GM18873 (cell line): ENCODE measurements around the gene PUS3.

ENCODE experiments used
- ATAC-seq: cut with Tn5 transposase; IDR thresholded peaks from one replicate; pipeline ENCODE4 v1.9.1; 2021; ENCODE audit warnings: mild to moderate bottlenecking, moderate library complexity, moderate number of reproducible peaks; ENCODE audit not compliant: unreplicated experiment, low FRiP score

The PUS3 gene

DNA sequence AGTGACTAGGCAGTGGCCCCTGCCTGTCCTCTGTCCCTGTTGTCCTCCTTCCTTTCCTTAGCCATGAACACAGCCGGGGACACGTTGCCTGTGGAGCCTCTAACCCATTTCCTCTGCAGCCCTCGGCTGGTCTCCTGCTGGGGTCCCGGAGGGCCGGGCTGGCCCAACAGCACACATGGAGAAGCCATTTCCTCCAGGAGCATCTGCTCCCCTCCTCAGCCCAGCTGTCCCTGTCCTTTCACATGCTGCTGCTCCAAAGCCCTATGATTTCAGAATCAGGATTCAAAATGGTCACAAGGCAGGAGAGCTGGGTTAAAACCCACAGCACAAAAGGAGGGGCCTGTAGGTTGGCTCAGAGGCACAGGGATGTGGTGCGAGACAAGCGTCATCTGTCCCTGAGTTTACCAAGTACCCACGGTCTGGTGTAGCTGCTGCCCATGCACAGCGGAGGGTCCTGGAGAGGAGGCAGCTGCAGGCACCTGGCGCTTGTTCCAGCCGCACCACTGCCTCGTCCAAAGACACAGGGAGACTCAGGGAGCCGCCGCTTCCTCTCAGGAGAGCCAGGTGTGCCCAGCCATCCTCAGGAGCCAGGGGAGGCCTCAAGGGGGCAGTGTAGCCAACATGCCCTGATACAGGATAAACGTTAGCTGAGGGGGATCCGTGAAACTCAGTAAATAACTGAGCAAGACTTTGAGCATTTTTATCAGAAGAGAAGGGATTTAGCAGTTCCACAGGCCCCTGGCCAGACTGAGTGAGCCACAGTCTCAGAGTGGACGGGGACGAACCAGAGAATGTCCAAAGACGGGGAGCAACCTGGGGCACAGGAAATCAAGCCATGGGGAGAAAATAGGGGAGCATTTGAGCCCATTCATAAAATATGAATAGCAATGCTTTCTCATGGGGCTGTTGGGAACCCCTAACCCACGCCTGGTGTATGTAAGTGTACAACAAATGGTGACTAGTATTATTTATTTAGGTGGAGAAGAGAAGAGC is 38.9 kb upstream of the PUS3 start:
- ATAC-seq = no peak

DNA sequence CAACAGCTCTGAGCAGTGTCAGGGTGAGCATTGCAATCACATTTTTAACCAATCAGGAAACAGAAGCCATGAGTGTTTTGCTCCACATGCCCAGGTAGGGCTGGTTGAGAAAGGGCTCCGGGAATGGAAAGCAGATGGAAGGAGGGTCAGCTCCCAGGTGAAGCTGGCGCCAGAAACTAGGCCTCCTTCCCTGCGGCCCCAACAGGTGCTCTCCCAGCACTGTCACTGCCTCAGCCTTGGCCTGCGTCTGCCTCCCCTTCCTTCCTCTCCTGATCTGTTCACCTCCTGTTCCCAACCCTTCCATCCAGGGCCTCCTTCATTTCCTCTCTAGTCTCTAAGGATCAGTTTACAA is 38.2 kb upstream of the PUS3 start:
- no peak for ATAC-seq

DNA sequence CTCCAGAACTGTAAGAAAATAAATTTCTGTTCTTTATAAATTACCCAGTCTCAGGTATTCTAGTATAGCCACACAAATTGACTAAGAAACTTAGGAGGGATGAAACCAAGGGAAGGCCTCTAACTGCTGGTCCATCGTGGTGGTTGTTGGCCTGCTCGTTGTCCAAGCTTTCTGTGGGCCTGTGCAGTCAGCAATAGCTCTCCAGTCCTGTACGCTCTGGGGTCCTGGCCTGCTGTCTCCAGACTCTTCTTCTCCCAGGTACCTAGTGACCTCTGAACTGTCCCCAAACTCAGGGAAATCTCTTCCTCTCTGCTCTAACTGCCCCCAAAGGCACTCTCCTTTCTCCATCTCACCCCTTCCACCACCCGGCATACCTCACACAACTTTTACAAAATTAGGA is 37.1 kb upstream of the PUS3 start:
- ATAC-seq = no peak

GRCh38 chr11:125939081-125939521 is 36.1 kb upstream of the PUS3 start:
- ATAC-seq = no peak

DNA sequence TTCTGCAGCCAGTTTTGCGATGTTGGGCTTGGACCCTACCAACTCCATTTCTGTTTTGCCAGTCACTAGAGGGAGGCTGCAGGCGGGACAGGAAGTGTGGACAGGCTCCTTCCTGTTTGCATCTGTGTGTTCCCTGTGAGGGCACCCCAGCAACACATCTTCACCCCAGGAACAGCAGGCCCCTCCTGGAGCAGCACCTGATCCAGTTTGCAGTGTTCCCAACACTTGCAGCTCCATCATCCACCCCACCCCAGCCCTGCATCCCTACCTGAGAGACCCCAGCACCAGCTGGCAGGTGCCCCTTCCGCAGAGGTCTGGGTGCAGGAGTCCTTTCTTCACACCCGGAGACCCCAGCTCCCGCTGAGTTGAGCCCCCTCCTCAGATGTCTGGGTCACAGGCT is 35.4 kb upstream of the PUS3 start:
- ATAC-seq = no peak

GRCh38 chr11:125935618-125936199 is 32.7 kb upstream of the PUS3 start:
- ATAC-seq = no peak

DNA sequence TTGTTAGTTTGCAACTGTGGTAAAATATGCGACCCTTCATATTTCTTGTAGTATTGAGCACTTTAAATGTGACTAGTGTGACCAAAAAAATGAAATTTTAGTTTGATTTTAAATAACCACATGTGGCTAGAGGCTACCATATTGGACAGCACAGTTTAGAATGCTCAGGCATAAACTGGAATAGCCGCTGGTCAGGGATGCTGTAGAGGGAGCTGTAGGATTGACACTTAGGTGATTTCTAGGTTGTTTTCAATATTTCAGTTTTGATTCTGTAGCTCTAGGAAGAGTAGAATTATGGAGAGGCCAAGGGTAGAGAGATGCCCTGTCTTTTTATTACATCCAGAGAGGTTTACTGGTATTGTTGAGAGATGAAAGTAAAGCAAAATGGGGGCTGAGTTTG is 32.0 kb upstream of the PUS3 start:
- no peak for ATAC-seq

- no peak for ATAC-seq
Observed at GRCh38 chr11:125934473-125934872, 31.5 kb upstream of the PUS3 start.

DNA sequence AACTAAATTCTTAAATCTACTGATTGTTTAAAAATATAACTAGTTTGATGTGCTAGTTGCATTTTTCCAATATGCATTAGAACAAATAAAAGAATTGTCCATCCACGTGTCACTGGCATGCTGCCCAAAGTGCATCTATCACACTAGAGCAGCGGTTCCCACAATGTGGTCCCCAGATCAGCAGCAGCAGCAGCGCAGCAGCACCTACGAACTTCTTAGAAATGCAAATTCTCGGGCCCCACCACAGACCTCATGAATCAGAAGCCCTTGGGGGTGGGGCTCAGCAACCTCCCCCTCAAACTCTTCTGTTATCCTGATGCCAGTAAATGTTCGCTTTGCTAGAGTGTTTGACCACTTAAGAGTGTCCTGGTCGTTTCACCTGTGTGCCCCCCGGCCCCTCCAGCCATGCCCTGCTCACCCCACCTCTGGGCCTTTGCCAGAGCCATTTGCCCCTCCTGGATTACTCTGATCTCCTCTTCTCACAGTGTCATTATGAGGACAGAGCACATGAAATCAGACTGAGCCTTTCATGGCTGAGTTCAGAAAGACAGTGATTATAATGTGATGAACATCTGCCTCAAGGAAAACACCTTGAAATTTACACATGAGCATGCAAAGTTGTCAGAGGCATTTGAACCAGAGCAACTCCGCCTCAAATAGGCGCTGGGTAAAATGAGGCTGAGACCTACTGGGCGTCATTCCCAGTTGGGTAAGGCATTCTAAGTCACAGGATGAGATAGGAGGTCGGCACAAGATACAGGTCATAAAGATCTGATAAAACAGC is 30.2 kb upstream of the PUS3 start:
- ATAC-seq = no peak

- no peak for ATAC-seq
Observed at GRCh38 chr11:125932301-125932700, 29.3 kb upstream of the PUS3 start.

- ATAC-seq = no peak
Observed at GRCh38 chr11:125931668-125932067, 28.7 kb upstream of the PUS3 start.

GRCh38 chr11:125931116-125931515 is 28.1 kb upstream of the PUS3 start:
- ATAC-seq = no peak

DNA sequence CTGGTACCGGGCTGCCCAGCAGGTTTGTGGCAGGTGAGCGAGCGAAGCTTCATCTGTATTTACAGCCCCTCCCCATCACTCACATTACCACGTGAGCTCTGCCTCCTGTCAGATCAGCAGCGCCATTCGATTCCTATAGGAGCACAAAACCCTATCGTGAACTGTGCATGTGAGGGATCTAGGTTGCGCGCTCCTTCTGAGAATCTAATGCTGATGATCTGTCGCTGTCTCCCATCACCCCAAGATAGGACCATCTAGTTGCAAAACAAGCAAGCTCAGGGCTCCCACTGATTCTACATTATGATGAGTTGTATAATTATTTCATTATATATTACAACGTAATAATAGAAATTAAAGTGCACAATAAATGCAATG is 27.1 kb upstream of the PUS3 start:
- no peak for ATAC-seq

DNA sequence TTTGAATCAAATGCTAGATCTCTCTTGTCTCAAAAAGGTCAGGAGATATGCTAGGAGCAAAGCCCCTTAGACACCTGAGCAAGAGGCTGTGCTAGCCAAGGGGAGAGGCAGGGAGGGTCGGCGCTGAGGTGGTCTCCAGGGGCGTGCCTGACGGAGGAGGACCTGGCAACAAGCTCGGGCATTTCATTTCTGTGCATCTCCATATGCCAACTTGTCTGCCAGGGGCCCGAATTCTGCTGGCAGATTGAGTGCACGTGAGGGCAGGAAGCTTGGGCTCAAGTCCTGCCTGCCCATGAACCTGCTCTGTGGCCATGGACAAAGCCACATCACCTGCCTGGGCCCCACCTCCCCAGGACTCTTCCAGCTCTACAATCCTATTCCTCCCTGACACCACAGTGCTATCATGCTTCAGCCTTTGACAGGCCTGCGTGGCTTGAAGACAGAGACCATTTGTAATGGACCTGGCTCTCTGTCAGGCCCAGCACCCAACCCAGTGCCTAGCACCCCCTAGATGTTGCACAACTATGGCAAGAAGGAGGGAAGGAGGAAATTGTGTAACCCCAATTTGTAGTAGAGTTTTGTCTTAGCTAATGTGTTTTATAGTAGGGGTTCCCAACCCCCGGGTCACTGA is 26.6 kb upstream of the PUS3 start:
- ATAC-seq = no peak

DNA sequence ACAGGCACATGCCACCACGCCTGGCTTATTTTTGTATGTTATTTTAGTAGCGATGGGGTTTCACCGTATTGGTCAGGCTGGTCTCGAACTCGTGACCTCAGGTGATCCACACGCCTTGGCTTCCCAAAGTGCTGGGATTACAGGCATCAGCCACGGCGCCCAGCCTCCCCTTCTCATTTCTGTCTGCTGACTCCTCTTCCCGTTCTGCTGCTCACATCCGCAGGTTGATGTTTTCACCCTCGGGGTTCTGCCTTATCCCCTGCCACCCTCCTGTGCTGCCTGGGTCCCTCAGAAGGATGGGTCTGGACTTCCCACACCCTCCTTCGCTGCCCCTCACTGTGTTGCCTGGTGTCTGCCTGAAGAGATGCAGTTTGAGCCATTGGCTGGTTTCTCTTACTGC is 23.7 kb upstream of the PUS3 start:
- ATAC-seq = no peak

GRCh38 chr11:125925804-125926203 is 22.8 kb upstream of the PUS3 start:
- no peak for ATAC-seq

DNA sequence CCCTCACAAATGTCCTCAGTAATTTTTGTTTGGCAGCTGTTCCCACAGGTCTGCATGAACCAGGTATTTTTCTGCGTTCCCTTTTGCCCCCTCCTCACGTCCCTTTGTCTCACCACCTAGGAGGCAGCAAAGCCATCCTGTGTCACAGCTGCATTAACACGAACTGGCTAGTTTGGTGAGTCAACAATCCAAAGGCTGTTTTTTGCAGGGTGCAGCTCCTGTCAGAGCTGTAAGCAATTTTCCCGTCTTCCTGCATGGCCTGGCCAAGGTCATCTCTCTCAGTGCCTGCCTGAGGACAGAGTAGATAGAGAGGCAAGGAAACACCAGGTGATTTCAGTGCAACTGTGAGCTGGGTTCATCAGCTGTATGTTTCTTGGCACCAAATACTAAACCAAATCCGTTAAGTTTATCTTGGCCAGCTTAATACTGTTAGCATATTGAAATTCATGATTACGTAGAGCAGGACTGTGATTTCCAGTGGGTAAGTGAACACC is 22.3 kb upstream of the PUS3 start:
- ATAC-seq = no peak

GRCh38 chr11:125924384-125925007 is 21.5 kb upstream of the PUS3 start:
- ATAC-seq = no peak

GRCh38 chr11:125923633-125924032 is 20.6 kb upstream of the PUS3 start:
- ATAC-seq = no peak

DNA sequence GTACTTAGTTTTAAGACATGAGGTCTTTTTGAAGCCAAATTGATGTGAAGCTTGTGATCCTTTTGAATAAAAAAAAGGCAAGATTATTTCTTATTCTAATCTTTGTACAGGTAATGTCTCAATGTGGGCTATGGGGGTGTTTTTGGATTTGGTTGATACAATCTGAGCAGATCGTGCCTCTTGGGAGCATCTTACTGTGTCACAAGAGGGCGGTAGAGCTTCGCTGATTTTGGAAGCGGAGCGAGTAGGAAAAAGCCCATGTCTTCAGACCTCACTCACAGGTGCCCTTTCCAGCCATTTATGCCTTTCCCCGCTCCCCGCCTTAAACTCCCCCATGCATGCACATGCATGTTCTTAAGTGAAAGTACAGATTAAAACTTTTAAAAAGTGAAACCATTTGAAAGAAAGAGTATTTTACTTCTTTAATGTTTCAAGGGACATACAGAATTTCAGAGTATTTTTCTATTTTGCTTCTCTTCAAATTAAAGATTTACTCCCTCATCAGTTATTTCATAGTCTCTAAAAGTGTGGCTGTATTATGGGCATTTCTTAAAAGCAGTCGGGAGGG is 20.1 kb upstream of the PUS3 start:
- no peak for ATAC-seq
